ENCODE measurements around the gene NUMBL.

DNA sequence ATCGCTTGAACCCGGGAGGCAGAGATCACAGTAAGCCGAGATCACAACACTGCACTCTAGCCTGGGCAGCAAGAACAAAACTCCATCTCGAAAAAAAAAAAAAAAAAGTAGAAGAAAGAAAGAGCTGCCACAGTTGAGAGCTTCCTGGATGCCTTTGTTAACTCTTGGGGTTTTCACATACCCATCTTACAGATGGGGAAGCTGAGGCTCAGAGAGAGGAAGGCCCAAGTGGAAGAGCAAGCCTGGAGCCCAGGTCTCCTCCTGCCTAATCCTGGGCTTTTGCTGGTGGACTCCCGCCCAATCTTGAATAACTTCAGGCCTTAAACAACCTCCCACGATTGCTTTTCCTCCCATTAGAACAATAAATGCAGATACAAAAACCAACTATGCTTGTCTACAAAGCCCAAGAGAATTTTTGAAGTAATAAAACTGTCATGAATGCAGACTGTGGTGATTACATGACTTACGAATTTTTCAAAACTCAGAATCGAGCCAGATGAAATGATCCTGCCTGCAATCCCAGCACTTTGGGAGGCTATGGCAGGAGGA lies 47.6 kb downstream of the NUMBL start:
- TF ChIP-seq, protein P1, sequence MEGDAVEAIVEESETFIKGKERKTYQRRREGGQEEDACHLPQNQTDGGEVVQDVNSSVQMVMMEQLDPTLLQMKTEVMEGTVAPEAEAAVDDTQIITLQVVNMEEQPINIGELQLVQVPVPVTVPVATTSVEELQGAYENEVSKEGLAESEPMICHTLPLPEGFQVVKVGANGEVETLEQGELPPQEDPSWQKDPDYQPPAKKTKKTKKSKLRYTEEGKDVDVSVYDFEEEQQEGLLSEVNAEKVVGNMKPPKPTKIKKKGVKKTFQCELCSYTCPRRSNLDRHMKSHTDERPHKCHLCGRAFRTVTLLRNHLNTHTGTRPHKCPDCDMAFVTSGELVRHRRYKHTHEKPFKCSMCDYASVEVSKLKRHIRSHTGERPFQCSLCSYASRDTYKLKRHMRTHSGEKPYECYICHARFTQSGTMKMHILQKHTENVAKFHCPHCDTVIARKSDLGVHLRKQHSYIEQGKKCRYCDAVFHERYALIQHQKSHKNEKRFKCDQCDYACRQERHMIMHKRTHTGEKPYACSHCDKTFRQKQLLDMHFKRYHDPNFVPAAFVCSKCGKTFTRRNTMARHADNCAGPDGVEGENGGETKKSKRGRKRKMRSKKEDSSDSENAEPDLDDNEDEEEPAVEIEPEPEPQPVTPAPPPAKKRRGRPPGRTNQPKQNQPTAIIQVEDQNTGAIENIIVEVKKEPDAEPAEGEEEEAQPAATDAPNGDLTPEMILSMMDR (IDR thresholded peaks at IDR 0.05), result no peak
- no peak for TF ChIP-seq ZFX (IDR thresholded peaks at IDR 0.05; ENCODE audit: borderline replicate concordance)
